H1 (cell line): ENCODE data around the gene PRXL2B. TPM values are rescaled to one million over a fixed set of nuclear protein-coding genes. Genes with fewer than 3 reads are reported as not detected.
A peak's percentile ranks its signal among the peaks of the same experiment; 100 is the strongest.

Source experiments
- CBX8 ChIP-seq: fragments of 300-800, 300-1000 bp; sonication (generic); IDR thresholded peaks from 2 replicates; pipeline ENCODE4 v1.7.1; 2016; ENCODE audit warnings: low read depth, low read length, borderline replicate concordance
- CHD7 ChIP-seq: fragments of 300-600 bp; sonication (generic); IDR thresholded peaks from 2 replicates; pipeline ENCODE4 v1.7.1; 2012; ENCODE audit warnings: low read length, moderate library complexity, mild to moderate bottlenecking, inconsistent platforms; ENCODE audit not compliant: insufficient replicate concordance
- EGR1 ChIP-seq: IDR thresholded peaks from 2 replicates; pipeline ENCODE4 v1.6.1; 2011; ENCODE audit warnings: low read depth, low read length, borderline replicate concordance
- NANOG ChIP-seq: IDR thresholded peaks from 2 replicates; pipeline ENCODE4 v1.6.1; 2011; ENCODE audit warnings: low read length, low read depth, mild to moderate bottlenecking, inconsistent platforms; ENCODE audit not compliant: insufficient read depth, poor library complexity, severe bottlenecking
- RAD21 ChIP-seq, 2 experiments: IDR thresholded peaks in 1 of 2; conservative IDR thresholded peaks in 1 of 2; 2 replicates each; pipeline ENCODE4 v1.6.1; 2011; ENCODE audit warnings: low read depth in 2 of 2, low read length in 2 of 2, improper control_type of control experiment in 1 of 2, inconsistent platforms in 1 of 2, mild to moderate bottlenecking in 1 of 2, moderate library complexity in 1 of 2
- RBBP5 ChIP-seq: IDR thresholded peaks from 2 replicates; pipeline ENCODE4 v1.7.1; 2012; ENCODE audit warnings: low read depth, mild to moderate bottlenecking, inconsistent platforms, low read length, moderate library complexity, borderline replicate concordance
- RXRA ChIP-seq: IDR thresholded peaks from 2 replicates; pipeline ENCODE4 v1.6.1; 2011; ENCODE audit warnings: low read depth, mild to moderate bottlenecking, low read length, moderate library complexity; ENCODE audit not compliant: insufficient read depth
- SIRT6 ChIP-seq: IDR thresholded peaks from one replicate; pipeline ENCODE4 v1.7.1; 2012; ENCODE audit warnings: low read length, inconsistent platforms
- SIX5 ChIP-seq: IDR thresholded peaks from 2 replicates; pipeline ENCODE4 v1.6.1; 2011; ENCODE audit warnings: mild to moderate bottlenecking, low read depth, low read length
- SRF ChIP-seq: IDR thresholded peaks from 2 replicates; pipeline ENCODE4 v1.6.1; 2011; ENCODE audit warnings: mild to moderate bottlenecking, low read depth, low read length, moderate library complexity
- polyA plus RNA-seq, 7 experiments: library from polyadenylated mRNA; depleted of rRNA in 3 of 7; stranded (reverse) in 5 of 7; unstranded in 2 of 7; fragments of >200 nt in 5 of 7; fragments of 200-250 nt in 2 of 7; gene quantifications; 1 replicate in 5 of 7; 2 replicates in 1 of 7; 4 replicates in 1 of 7; pipeline versions ENCODE4 v1.2.1 to v1.2.3, GENCODE V29; 2011 to 2013; ENCODE audit warnings: missing spikeins in 2 of 7, mixed read lengths in 2 of 7
- total RNA-seq: library from RNA; stranded (reverse); fragmentation: NEBNext Ultra II Directional; extraction: Animal tissue kit (Norgen Biotek cat#: 25700); gene quantifications from 2 replicates; pipeline ENCODE4 v1.2.1, GENCODE V29; 2021

Gene PRXL2B
- total and polyA plus RNA-seq, 2 of the 8 experiments (the other 6 are each of a cell fraction or from before 2014, with no cell fraction given): 35.3 to 46.0 TPM

GRCh38 chr1:2545754-2546514 is 40.6 kb upstream of the PRXL2B start (continued):
- TF ChIP-seq CHD7 (no peak), SIX5 (no peak), EGR1 (no peak), NANOG (no peak), SIRT6 (no peak), CBX8 (no peak), SRF (no peak), RAD21 (IDR thresholded peaks at IDR 0.05 in 1 of 2, conservative IDR thresholded peaks at IDR 0.05 in 1 of 2; ENCODE audit: low read depth in 2 of 2, low read length in 2 of 2) (no peak), RXRA (no peak), RBBP5 (0 out of 2 replicates have a peak, but pooled peaks have one; percentile 29)
